ENCODE results near the gene HDAC11. TPM values are rescaled to one million over a fixed set of nuclear protein-coding genes. Genes with fewer than 3 reads are reported as not detected.

The HDAC11 gene
- total RNA-seq, 2 donors from 2014 or later: 6.2 to 8.0 TPM

DNA sequence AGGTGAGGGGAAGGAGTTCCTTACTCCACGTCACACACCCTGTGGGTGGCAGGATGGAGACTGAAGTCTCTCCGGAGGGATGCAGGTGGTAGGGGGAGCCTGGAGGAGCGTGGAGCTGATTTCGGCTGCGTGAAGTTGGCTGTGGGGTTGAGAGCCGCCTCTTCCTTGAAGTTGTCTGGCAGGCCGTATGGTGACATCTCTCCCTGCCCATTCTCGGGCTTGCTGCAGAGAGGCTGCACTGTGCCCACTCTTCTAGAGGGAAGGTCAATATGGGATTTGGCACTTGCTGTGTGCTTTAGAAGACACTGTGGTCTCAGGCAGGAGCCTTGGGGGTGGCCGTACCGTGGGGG, 55.4 kb downstream of the HDAC11 start:
- no peak overlapping the region for H3K4me3 Mint-ChIP-seq
- H3K27me3 Mint-ChIP-seq (ENCODE audit: low read depth): no peaks in the 10 kb centered on the region
- no peaks in the 10 kb centered on the region for H3K9me3 Mint-ChIP-seq
- H3K36me3 Mint-ChIP-seq (ENCODE audit: insufficient read depth in 2 of 2): no peaks in the 10 kb centered on the region
- no peak overlapping the region for H3K27ac Mint-ChIP-seq
- DNase-seq: no peak
- peaks cover 11% of the 10 kb centered on the region for H3K4me1 Mint-ChIP-seq (ENCODE audit: low read depth)
- ATAC-seq (replicated peaks in 1 of 2): no peak

DNA sequence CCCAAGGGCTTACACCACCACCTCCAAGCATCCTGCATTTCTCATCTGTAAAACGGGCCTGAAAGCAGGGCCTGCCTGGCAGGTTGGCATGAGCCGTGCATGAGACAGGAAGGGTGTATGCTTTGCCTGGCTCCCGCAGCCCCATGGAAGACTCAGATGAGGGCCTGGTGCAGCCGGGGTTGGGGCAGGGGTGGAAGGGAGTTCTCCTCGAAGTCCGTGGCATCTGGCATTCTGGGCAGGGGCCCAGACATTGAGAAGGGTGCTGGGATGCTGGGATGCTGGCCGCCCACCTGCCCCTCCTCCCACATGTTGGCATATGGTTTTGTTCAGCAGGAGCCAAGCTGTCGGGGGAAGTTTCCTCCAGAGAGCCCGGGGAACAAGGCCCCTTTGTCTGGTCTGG, 55.8 kb downstream of the HDAC11 start:
- no peak for DNase-seq
- H3K27me3 Mint-ChIP-seq (ENCODE audit: low read depth): no peaks in the 10 kb centered on the region

DNA sequence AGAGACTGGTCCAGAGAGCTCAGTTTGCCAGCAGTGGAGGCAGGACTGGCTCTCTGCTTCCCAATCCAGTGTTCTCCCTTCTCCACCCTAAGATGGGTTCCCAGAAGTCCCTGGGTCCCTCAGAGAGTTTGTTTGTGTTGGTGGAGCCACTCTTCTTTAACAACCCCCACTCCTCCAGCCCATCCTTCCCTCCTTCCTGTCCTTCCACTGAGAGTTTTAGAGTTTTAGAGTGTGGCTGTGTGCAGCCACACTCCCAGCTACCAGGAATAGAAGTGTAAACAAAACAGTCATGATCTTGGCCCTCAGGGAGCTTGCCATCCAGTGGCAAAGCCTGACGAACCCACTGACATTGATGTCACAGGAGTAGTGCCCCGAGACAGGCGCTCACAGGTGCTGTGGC, 56.3 kb downstream of the HDAC11 start:
- peaks cover 1 to 2% of the 10 kb centered on the region in 2 donors for H3K9me3 Mint-ChIP-seq
- no peak for ATAC-seq (replicated peaks in 1 of 2)
- H3K4me3 Mint-ChIP-seq: no peak overlapping the region
- peaks cover 2% of the 10 kb centered on the region in 2 donors for H3K36me3 Mint-ChIP-seq (ENCODE audit: insufficient read depth in 2 of 2)
- DNase-seq: no peak
- no peaks in the 10 kb centered on the region for H3K27me3 Mint-ChIP-seq (ENCODE audit: low read depth)
- no peak overlapping the region for H3K27ac Mint-ChIP-seq
- peaks cover 11% of the 10 kb centered on the region for H3K4me1 Mint-ChIP-seq (ENCODE audit: low read depth)

More for the DNA sequence above, 55.8 kb downstream of the HDAC11 start:
- ATAC-seq (replicated peaks in 1 of 2): no peak
- H3K4me3 Mint-ChIP-seq: no peak overlapping the region
- no peak overlapping the region for H3K27ac Mint-ChIP-seq
- H3K9me3 Mint-ChIP-seq: peaks cover under 1% of the 10 kb centered on the region in 2 donors
- H3K4me1 Mint-ChIP-seq (ENCODE audit: low read depth): peaks cover 11% of the 10 kb centered on the region
- H3K36me3 Mint-ChIP-seq (ENCODE audit: insufficient read depth in 2 of 2): peaks cover under 1 to 1% of the 10 kb centered on the region in 2 donors

GRCh38 chr3:13536832-13537231, 56.7 kb downstream of the HDAC11 start:
- no peak for DNase-seq
- H3K4me3 Mint-ChIP-seq: peak overlapping the region in 1 of 2 donors; percentile 23
- H3K4me1 Mint-ChIP-seq (ENCODE audit: low read depth): peaks cover 11% of the 10 kb centered on the region
- H3K9me3 Mint-ChIP-seq: peaks cover 1 to 2% of the 10 kb centered on the region in 2 donors
- H3K27me3 Mint-ChIP-seq (ENCODE audit: low read depth): no peaks in the 10 kb centered on the region
- peaks cover 2% of the 10 kb centered on the region in 2 donors for H3K36me3 Mint-ChIP-seq (ENCODE audit: insufficient read depth in 2 of 2)
- ATAC-seq (replicated peaks in 1 of 2): no peak
- H3K27ac Mint-ChIP-seq: no peak overlapping the region

DNA sequence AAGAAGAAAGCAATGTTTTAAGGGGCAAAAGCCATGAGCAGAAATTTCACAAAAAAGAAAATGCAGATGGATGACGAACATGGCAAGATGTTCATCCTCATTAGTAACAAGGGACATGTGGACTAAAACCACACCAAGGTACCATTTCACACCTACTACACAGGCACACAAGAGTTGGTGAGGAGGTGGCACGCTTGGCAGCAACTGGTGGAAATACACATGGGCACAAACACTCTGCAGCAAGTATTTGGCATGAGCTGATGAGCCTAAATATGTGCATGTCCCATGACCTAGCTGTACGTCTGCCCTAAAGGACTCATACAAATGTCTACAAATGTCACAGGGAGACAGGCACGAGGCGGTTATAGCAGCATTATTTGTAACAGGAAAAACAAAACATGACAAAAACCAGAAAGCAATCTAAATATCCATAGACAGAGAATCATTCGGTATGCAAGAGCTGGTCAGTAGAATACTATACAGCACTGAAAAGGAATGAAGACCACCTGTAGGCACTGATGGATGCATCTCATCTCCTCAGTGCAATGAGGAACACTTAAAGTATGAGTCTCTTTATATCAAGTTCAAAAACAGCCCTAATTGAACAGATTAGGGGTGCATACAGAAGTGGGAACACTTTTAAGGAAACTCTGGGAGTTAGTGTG, 57.3 kb downstream of the HDAC11 start:
- Mint-ChIP-seq H3K9me3 (peaks cover 1 to 2% of the 10 kb centered on the region in 2 donors), H3K27me3 (ENCODE audit: low read depth) (no peaks in the 10 kb centered on the region), H3K36me3 (ENCODE audit: insufficient read depth in 2 of 2) (peaks cover 2 to 3% of the 10 kb centered on the region in 2 donors), H3K4me3 (no peak overlapping the region), H3K4me1 (ENCODE audit: low read depth) (peaks cover 11% of the 10 kb centered on the region), H3K27ac (no peak overlapping the region)
- no peak for ATAC-seq (replicated peaks in 1 of 2)
- DNase-seq: no peak

GRCh38 chr3:13537909-13538296, 57.8 kb downstream of the HDAC11 start:
- Mint-ChIP-seq H3K9me3 (peaks cover 1 to 2% of the 10 kb centered on the region in 2 donors), H3K4me1 (ENCODE audit: low read depth) (peaks cover 11% of the 10 kb centered on the region)
- DNase-seq: no peak

DNA sequence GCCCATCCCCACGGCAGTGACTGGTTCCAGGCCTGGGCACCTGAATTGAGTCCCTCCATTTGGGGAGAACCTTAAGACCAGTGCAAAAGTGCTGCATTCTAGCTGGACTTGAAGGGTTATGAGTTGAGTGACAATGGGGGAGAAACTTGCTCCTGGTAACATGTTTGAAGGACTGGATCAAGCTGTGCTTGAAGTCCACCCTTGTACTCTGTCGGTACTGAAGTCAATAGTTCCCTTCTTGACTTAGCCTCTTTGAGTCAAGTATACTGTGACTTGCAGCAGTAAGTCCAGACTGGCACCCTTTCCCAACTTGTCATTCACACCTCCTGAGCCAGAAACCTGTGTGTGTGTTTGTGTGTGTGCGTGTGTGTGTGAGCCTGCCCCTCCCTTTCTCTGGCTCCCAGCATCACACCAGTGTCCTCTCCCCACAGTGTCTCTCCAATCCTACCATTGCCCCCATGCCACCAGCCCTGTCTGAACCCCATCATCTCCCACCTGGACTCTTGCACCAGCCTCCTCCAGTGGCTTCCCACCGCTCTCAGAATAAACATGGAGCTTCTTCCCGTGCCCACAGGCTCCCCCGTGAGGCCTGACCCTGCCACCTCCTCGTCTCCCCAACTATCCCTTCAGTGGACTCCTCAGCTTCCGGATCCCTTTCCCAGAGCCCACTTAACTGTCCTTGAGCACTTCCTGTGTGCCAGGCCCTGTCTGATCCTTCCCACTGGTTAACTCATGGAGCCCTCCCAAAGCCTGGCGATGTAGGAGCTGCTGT, 58.6 kb downstream of the HDAC11 start:
- ATAC-seq (replicated peaks in 1 of 2): no peak
- Mint-ChIP-seq H3K27me3 (ENCODE audit: low read depth) (peaks cover 3% of the 10 kb centered on the region), H3K4me3 (no peak overlapping the region), H3K27ac (no peak overlapping the region), H3K36me3 (ENCODE audit: insufficient read depth in 2 of 2) (peaks cover 2 to 4% of the 10 kb centered on the region in 2 donors), H3K9me3 (peaks cover 1 to 4% of the 10 kb centered on the region in 2 donors), H3K4me1 (ENCODE audit: low read depth) (peaks cover 11% of the 10 kb centered on the region)
- DNase-seq: no peak

More at GRCh38 chr3:13537909-13538296, 57.8 kb downstream of the HDAC11 start:
- Mint-ChIP-seq H3K4me3 (no peak overlapping the region), H3K36me3 (ENCODE audit: insufficient read depth in 2 of 2) (peaks cover 2 to 4% of the 10 kb centered on the region in 2 donors), H3K27ac (no peak overlapping the region), H3K27me3 (ENCODE audit: low read depth) (no peaks in the 10 kb centered on the region)
- ATAC-seq (replicated peaks in 1 of 2): no peak

- Mint-ChIP-seq H3K27me3 (ENCODE audit: low read depth) (peaks cover 5% of the 10 kb centered on the region), H3K4me1 (ENCODE audit: low read depth) (peaks cover 17% of the 10 kb centered on the region), H3K9me3 (peaks cover 1 to 4% of the 10 kb centered on the region in 2 donors), H3K27ac (no peak overlapping the region), H3K36me3 (ENCODE audit: insufficient read depth in 2 of 2) (peaks cover 2 to 4% of the 10 kb centered on the region in 2 donors), H3K4me3 (no peak overlapping the region)
- ATAC-seq (replicated peaks in 1 of 2) (no peak), DNase-seq (no peak)
Observed at GRCh38 chr3:13539292-13539638, 59.2 kb downstream of the HDAC11 start.

DNA sequence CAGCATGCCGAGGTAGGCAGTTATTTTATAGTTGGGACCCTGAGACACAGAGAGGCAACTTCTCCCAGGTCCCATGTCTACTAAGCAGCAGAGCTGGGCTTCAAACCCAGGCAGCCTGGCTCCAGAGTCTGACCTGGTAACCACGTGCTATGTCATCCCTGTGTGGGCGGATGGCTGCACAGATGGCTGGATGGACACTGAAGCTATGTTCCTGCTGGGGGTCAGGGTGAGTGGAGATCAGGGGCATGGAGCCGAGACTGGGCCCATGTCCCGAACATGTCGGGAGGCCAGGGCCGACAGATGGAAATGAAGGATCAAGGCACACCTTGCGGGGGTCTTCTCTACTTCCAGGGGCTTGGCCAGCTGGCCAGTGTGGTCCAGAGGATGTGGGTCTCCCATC, 59.6 kb downstream of the HDAC11 start:
- Mint-ChIP-seq H3K36me3 (ENCODE audit: insufficient read depth in 2 of 2) (peaks cover 2 to 4% of the 10 kb centered on the region in 2 donors), H3K27me3 (ENCODE audit: low read depth) (peaks cover 5% of the 10 kb centered on the region), H3K27ac (no peak overlapping the region), H3K4me1 (ENCODE audit: low read depth) (peaks cover 21% of the 10 kb centered on the region), H3K4me3 (no peak overlapping the region), H3K9me3 (peaks cover 1 to 4% of the 10 kb centered on the region in 2 donors)
- ATAC-seq (replicated peaks in 1 of 2) (no peak), DNase-seq (no peak)

GRCh38 chr3:13540297-13540995, 60.3 kb downstream of the HDAC11 start:
- Mint-ChIP-seq H3K4me1 (ENCODE audit: low read depth) (peaks cover 29% of the 10 kb centered on the region), H3K36me3 (ENCODE audit: insufficient read depth in 2 of 2) (peaks cover 2 to 4% of the 10 kb centered on the region in 2 donors), H3K9me3 (peaks cover 1 to 4% of the 10 kb centered on the region in 2 donors), H3K27me3 (ENCODE audit: low read depth) (peaks cover 13% of the 10 kb centered on the region), H3K4me3 (no peak overlapping the region), H3K27ac (no peak overlapping the region)
- DNase-seq (no peak), ATAC-seq (replicated peaks in 1 of 2) (no peak)

DNA sequence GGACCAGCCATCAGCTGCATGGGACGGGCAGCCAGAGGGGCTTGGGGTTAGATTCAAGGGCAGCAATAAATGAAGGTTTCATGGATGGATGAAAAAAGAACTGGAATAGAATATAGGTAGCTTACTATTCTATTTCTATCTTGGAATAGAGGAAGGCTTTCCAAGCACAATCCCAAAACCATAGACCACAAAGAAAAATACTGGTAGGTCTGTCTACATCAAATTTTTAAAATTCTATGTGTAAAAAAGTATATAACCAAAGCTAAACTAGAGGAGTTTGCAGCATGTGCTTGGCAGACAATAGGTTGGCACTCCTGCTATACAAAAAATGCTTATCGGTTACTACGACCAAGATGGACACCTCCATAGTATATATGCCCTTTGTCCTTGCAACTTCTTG, 61.6 kb downstream of the HDAC11 start:
- no peak for ATAC-seq (replicated peaks in 1 of 2)
- Mint-ChIP-seq H3K27ac (no peak overlapping the region), H3K4me3 (no peak overlapping the region), H3K27me3 (ENCODE audit: low read depth) (peaks cover 16% of the 10 kb centered on the region), H3K4me1 (ENCODE audit: low read depth) (peaks cover 29% of the 10 kb centered on the region), H3K36me3 (ENCODE audit: insufficient read depth in 2 of 2) (peaks cover 2 to 4% of the 10 kb centered on the region in 2 donors), H3K9me3 (peaks cover 1 to 4% of the 10 kb centered on the region in 2 donors)
- no peak for DNase-seq

DNA sequence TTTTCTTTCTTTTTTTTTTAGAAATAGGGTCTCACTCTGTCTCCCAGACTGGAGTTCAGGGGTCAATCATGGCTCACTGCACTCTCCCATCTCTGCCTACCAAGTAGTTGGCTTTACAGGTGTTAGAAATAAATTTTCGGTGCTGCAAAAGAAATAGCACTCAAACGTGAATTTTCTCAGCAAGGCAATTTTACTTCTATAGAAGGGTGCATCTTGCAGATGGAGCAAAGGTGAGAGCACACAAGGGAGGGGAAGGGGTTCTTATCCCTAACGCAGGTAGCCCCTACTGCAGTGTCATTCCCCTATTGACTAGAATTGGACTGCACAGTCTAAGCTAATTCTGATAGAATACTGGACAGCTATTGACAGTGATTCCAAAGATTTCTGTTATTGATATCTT, 62.0 kb downstream of the HDAC11 start:
- no peak for ATAC-seq (replicated peaks in 1 of 2)
- H3K36me3 Mint-ChIP-seq (ENCODE audit: insufficient read depth in 2 of 2): peaks cover 2 to 4% of the 10 kb centered on the region in 2 donors
- peaks cover 19% of the 10 kb centered on the region for H3K27me3 Mint-ChIP-seq (ENCODE audit: low read depth)
- H3K9me3 Mint-ChIP-seq: peaks cover 1 to 4% of the 10 kb centered on the region in 2 donors
- no peak overlapping the region for H3K4me3 Mint-ChIP-seq
- H3K4me1 Mint-ChIP-seq (ENCODE audit: low read depth): peaks cover 25% of the 10 kb centered on the region
- no peak overlapping the region for H3K27ac Mint-ChIP-seq
- no peak for DNase-seq

DNA sequence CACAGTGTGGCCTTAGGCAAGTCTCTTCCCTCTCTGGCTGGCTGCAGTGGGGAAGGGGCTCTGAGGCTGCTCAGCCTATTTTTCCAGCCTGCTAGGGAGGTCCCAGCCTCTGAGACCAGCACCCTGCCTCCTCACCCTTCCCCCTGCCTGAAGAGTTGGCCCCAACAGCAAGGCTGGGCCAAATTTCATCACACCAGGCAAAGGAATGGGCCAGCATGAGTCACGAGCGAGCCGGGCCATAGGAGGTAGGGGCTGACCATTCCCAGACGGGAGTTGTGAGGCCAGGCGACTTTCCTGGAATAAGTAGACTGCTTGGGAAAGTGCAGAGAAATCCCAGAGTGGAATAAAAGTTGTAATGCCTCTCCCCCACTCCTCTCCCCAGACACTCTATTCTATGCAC, 63.1 kb downstream of the HDAC11 start:
- no peak overlapping the region for H3K4me3 Mint-ChIP-seq
- ATAC-seq (replicated peaks in 1 of 2) (no peak), DNase-seq (no peak)
- no peak overlapping the region for H3K27ac Mint-ChIP-seq
- peaks cover 30% of the 10 kb centered on the region for H3K27me3 Mint-ChIP-seq (ENCODE audit: low read depth)
- H3K4me1 Mint-ChIP-seq (ENCODE audit: low read depth): peaks cover 25% of the 10 kb centered on the region
- H3K9me3 Mint-ChIP-seq: peaks cover 1 to 4% of the 10 kb centered on the region in 2 donors
- peaks cover 2 to 4% of the 10 kb centered on the region in 2 donors for H3K36me3 Mint-ChIP-seq (ENCODE audit: insufficient read depth in 2 of 2)
